ENCODE results near the gene CUEDC1. TPM values are rescaled to one million over a fixed set of nuclear protein-coding genes. Genes with fewer than 3 reads are reported as not detected.
A peak's percentile ranks its signal among the peaks of the same experiment; 100 is the strongest.

CUEDC1 gene
- total RNA-seq, 4 donors from 2014 or later = 7.5 to 14.3 (median 12.7) TPM

DNA sequence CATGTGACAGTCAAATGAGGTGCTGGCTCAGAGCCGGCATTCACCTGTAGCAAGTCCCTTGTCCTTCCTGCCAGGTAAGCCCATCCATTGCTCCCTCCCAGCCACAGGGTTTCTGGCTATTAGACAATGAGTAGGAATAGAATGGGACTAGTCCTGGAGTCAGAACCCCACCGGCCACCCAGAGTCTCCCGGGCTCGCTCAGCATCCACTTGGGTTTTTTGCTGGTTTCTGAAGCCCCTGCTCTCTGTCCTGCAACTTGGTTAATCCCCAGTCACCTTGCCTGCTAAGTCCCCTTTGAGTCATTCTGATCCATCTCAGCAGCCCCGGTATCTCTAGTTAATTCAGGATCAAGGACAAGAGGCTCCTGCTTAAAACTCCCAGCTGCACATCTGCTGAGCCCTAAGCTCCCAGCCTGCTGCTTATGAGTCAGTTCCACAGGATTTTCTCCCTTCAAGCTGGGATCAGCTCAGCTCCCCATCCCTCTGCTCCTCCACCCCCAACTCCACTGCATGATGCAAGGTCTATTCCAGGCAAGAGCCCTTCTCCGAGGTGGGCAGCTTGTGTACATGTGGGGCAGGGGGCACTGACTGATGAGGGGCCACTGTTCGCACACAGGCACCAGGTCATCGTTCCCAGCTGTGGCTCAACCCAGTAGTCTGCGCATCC lies 85.5 kb downstream of the CUEDC1 start:
- H3K4me3 ChIP-seq (ENCODE audit: low read depth, poor library complexity, severe bottlenecking) = no peak overlapping the region
- no peak for DNase-seq (ENCODE audit: low spot score in 2 of 2)
- TF ChIP-seq POLR2A (IDR thresholded peaks at IDR 0.05) = no peak
- TF ChIP-seq CTCF (IDR thresholded peaks at IDR 0.05) = no peak
- WGBS, 2 donors = 89 to 92% methylated on average over 9 of the region's 9 CpGs
- intact Hi-C loops (cut with DNase I; ENCODE audit: low total_unique reads) = no loop called here

- H3K4me3 ChIP-seq (ENCODE audit: low read depth, poor library complexity, severe bottlenecking) = no peak overlapping the region
- intact Hi-C loops (cut with DNase I; ENCODE audit: low total_unique reads) = no loop called here
- no peak for DNase-seq (ENCODE audit: low spot score in 2 of 2)
- 75 to 76% methylated on average over 13 of the region's 13 CpGs for WGBS, 2 donors
- no peak for TF ChIP-seq POLR2A (IDR thresholded peaks at IDR 0.05)
- no peak for TF ChIP-seq CTCF (IDR thresholded peaks at IDR 0.05)
Observed at GRCh38 chr17:57868910-57869616, 86.1 kb downstream of the CUEDC1 start.

DNA sequence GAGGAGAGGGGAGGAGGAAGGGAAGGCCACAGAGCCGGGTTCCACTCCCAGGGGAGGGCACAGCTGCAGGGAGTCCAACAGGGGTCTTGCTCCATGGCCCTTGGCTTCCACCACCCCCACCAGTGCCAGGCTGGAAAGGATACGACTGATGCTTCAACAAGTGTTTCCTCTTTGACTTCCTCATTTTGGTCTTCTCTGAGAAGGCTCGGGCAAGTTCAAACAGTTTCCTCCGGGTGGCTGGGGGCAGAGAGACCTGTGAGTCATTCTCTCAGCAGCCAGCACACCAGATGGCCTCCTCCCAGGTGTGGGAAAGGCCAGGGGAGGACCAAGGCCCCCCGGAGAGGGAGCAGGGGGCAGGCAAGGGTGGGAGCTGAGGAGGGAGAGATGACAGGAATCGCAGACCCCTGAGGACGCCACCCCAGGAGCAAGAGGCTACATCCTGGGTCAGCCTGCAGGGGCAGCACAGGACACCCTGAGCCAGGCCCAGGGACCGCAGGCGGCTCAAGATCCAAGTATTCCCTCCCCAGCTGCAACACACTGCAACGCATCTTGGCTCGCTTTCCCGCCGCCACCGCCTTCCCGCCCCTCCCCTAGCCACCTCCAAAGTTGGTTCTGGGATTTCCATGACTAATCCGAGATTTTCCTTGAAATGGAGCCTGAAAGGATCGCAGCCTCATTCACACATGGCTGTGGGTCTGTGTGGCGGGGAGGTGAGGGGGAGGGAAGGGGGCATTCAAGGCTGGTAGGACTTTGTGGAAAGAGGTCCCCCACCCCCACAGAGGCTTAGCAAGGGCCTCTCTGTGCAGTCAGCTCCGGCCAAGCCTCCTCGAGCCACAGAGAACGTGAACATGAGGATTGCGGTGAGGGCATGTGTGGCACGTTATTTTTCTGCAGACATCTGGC lies 87.0 kb downstream of the CUEDC1 start:
- 9 to 17% methylated on average over 23 of the region's 23 CpGs for WGBS, 2 donors
- H3K4me3 ChIP-seq (ENCODE audit: low read depth, poor library complexity, severe bottlenecking) = no peak overlapping the region
- intact Hi-C loops (cut with DNase I; ENCODE audit: low total_unique reads) = no loop called here
- TF ChIP-seq CTCF (IDR thresholded peaks at IDR 0.05) = peak in 1 of 3 donors; percentile 36
- TF ChIP-seq POLR2A (IDR thresholded peaks at IDR 0.05) = no peak
- DNase-seq (ENCODE audit: low spot score in 2 of 2) = peak; percentile 79 to 95

GRCh38 chr17:57867126-57867525 lies 88.1 kb downstream of the CUEDC1 start:
- intact Hi-C loops (cut with DNase I; ENCODE audit: low total_unique reads) = no loop called here
- WGBS, 2 donors = 93 to 96% methylated on average over 10 of the region's 10 CpGs
- H3K4me3 ChIP-seq (ENCODE audit: low read depth, poor library complexity, severe bottlenecking) = no peak overlapping the region
- no peak for DNase-seq (ENCODE audit: low spot score in 2 of 2)
- no peak for TF ChIP-seq POLR2A (IDR thresholded peaks at IDR 0.05)
- no peak for TF ChIP-seq CTCF (IDR thresholded peaks at IDR 0.05)

- no peak overlapping the region for H3K4me3 ChIP-seq (ENCODE audit: low read depth, poor library complexity, severe bottlenecking)
- intact Hi-C loops (cut with DNase I; ENCODE audit: low total_unique reads) = no loop called here
- 94 to 100% methylated on average over 5 of the region's 5 CpGs for WGBS, 2 donors
- TF ChIP-seq CTCF (IDR thresholded peaks at IDR 0.05) (no peak), POLR2A (IDR thresholded peaks at IDR 0.05) (no peak)
- no peak for DNase-seq (ENCODE audit: low spot score in 2 of 2)
Observed at GRCh38 chr17:57866723-57867122, 88.5 kb downstream of the CUEDC1 start.

Measured in lower leg skin (tissue), 4 donors.